Neural cell (in vitro differentiated cells): ENCODE data around the gene MRPL36.

Experiments used
- CTCF ChIP-seq: fragments of 450-650 bp; IDR thresholded peaks from 2 replicates; pipeline ENCODE4 v1.5.1; 2014; ENCODE audit warnings: antibody characterized with exemption, mild to moderate bottlenecking, moderate library complexity; ENCODE audit not compliant: poor library complexity, severe bottlenecking
- EP300 ChIP-seq: fragments of 450-650 bp; conservative IDR thresholded peaks from 2 replicates; pipeline ENCODE4 v1.6.1; 2014; ENCODE audit warnings: antibody characterized with exemption, mild to moderate bottlenecking, moderate library complexity; ENCODE audit not compliant: poor library complexity, severe bottlenecking
- EZH2 ChIP-seq: fragments of 200-600, 300-800 bp; shearing (Covaris generic), sonication (generic); IDR thresholded peaks from 2 replicates; pipeline ENCODE4 v1.6.1; 2014; ENCODE audit warnings: antibody characterized with exemption, low read length, borderline replicate concordance, mild to moderate bottlenecking; ENCODE audit not compliant: insufficient read depth, poor library complexity, severe bottlenecking
- MXI1 ChIP-seq: fragments of 450-650 bp; conservative IDR thresholded peaks from 2 replicates; pipeline ENCODE4 v1.6.1; 2014; ENCODE audit warnings: antibody characterized with exemption, mild to moderate bottlenecking; ENCODE audit not compliant: poor library complexity, severe bottlenecking
- POLR2AphosphoS5 ChIP-seq: IDR thresholded peaks from 2 replicates; pipeline ENCODE4 v1.6.1; 2012
- RAD21 ChIP-seq: fragments of 450-650 bp; conservative IDR thresholded peaks from 2 replicates; pipeline ENCODE4 v1.6.1; 2014; ENCODE audit warnings: antibody characterized with exemption, mild to moderate bottlenecking, moderate library complexity
- SMC3 ChIP-seq: fragments of 450-650 bp; conservative IDR thresholded peaks from 2 replicates; pipeline ENCODE4 v1.6.1; 2014; ENCODE audit warnings: antibody characterized with exemption, mild to moderate bottlenecking, moderate library complexity; ENCODE audit not compliant: poor library complexity
- TAF1 ChIP-seq: IDR thresholded peaks from 2 replicates; pipeline ENCODE4 v1.6.1; 2012; ENCODE audit warnings: low read depth
- TF ChIP-seq, protein P1 (sequence below): IDR thresholded peaks from 2 replicates; pipeline ENCODE4 v1.6.1; 2012; ENCODE audit warnings: borderline replicate concordance

DNA sequence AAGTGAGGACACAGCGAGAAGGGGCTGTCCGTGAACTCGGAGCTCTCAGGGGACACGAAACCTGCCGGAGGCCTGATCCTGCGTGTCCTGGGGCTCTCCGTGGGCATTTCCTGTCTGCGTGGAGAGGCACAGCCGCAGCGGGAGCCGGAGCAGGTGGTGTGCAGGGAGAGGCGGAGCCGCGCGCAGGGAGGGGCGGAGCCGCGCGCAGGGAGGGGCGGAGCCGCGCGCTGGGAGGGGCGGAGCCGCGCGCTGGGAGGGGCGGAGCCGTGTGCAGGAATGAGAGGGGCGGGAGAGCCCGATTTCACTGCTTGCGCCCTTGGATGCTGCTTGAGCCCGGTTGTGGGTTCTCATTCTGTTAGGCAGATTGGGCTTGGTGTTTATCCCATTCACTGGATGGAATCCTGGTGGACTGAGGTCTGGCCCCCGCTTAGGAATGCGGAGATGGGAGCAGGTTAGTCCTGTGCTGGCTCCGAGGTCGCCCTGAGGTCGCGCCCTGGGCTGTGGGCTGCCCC, 28.3 kb upstream of the MRPL36 start:
- TF ChIP-seq CTCF, result no peak
- no peak for TF ChIP-seq POLR2AphosphoS5
- TF ChIP-seq RAD21, result no peak
- no peak for TF ChIP-seq TAF1
- TF ChIP-seq, protein P1, sequence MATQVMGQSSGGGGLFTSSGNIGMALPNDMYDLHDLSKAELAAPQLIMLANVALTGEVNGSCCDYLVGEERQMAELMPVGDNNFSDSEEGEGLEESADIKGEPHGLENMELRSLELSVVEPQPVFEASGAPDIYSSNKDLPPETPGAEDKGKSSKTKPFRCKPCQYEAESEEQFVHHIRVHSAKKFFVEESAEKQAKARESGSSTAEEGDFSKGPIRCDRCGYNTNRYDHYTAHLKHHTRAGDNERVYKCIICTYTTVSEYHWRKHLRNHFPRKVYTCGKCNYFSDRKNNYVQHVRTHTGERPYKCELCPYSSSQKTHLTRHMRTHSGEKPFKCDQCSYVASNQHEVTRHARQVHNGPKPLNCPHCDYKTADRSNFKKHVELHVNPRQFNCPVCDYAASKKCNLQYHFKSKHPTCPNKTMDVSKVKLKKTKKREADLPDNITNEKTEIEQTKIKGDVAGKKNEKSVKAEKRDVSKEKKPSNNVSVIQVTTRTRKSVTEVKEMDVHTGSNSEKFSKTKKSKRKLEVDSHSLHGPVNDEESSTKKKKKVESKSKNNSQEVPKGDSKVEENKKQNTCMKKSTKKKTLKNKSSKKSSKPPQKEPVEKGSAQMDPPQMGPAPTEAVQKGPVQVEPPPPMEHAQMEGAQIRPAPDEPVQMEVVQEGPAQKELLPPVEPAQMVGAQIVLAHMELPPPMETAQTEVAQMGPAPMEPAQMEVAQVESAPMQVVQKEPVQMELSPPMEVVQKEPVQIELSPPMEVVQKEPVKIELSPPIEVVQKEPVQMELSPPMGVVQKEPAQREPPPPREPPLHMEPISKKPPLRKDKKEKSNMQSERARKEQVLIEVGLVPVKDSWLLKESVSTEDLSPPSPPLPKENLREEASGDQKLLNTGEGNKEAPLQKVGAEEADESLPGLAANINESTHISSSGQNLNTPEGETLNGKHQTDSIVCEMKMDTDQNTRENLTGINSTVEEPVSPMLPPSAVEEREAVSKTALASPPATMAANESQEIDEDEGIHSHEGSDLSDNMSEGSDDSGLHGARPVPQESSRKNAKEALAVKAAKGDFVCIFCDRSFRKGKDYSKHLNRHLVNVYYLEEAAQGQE, result no peak
- no peak for TF ChIP-seq SMC3
- no peak for TF ChIP-seq EZH2
- TF ChIP-seq EP300, result no peak
- no peak for TF ChIP-seq MXI1
